NCI-H2227 (cell line): Measurements from ENCODE around the gene HOXA1.
A peak's percentile ranks its signal among the peaks of the same experiment; 100 is the strongest.

ENCODE experiments used
- DNase-seq: peaks from one replicate; lab custom pipeline; 2025; ENCODE audit not compliant: unreplicated experiment; lab: John Stamatoyannopoulos, UW

HOXA1 gene

DNA sequence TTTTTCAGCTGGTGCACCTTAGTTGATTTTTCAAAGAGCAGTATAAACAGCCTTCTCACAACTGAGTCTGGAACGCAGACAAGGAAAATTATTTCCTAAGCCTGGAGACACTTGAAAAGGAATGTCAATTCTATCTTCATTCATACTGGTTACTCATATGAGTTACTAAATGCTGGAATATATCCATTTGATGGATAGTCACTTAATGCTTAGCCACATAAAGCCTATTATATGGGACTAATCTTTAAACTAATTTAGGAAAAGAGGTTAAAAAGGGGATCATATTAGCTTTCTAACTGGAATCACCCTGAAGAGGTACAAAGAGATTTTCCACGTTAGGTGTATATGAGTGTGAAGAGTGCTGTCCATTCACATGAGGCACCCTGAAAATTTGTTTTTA is 36.4 kb upstream of the HOXA1 start:
- no peak for DNase-seq

DNA sequence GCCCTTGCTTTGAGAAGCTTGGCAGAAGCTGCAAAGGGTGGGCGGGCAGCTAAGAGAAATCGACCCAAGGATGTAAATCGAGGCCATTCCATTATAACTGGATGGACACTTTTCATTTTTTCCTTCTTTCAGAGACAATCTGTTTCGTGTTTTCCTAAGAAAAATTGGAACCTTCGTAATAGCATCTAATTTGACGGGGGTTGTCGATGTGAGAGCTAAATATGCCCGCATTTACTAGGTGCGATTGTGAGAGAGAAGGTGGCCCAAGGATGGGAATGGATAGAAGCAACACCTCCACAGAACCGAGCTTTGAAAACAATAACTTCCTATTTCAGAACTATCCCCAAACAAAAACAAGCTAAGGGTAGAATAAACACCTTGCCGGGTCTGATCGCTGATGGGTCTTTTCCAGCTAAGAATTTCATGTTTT is 35.6 kb upstream of the HOXA1 start:
- no peak for DNase-seq

DNA sequence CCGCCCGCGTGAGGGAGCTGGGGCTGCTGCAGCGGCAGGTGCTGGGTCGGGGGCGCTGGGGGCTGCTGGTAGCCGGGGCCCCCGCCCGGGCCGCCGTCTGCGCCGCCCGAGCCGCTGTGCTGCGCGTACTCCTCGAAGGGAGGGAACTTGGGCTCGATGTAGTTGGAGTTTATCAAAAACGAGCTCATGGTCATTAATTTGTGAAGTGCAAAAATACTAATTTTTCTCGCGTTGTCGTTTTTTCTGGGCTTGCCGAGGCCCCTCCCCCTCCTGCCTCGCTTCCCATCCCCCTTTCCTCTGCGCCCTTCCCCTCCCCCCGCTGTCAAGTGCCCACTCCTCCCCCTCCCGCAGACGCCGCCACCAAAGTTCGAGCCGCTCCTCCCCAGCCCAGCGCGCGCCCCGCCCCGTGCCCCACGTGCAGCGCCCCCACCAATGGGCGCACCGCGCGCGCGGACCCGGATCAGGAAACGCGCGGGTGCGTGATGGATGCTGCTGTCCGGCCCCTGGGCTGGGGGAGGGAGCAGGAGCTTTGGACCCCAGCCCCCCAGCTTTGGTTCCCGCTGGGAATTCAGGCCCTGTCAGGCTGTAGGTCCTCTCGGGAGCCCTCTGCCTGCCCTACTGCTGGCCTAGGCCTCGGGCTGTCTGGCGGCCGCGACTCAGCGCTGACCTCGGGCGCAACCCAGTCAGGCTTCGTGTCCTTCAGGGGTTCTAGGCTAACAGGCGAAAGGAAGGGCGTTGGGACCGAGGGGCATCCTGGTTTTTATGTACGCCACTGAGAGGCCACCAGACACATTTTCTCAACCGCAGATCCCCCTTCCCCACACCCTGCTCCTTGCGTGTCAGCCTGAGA is 35.0 kb upstream of the HOXA1 start, which contains the start of gene HOXA4:
Gene HOXA4, minus strand, starts transcription at position 218 of the 850 bp plus-strand sequence. Its CDS starts 24 bp downstream, at position 194.
- peak; percentile 82 for DNase-seq

DNA sequence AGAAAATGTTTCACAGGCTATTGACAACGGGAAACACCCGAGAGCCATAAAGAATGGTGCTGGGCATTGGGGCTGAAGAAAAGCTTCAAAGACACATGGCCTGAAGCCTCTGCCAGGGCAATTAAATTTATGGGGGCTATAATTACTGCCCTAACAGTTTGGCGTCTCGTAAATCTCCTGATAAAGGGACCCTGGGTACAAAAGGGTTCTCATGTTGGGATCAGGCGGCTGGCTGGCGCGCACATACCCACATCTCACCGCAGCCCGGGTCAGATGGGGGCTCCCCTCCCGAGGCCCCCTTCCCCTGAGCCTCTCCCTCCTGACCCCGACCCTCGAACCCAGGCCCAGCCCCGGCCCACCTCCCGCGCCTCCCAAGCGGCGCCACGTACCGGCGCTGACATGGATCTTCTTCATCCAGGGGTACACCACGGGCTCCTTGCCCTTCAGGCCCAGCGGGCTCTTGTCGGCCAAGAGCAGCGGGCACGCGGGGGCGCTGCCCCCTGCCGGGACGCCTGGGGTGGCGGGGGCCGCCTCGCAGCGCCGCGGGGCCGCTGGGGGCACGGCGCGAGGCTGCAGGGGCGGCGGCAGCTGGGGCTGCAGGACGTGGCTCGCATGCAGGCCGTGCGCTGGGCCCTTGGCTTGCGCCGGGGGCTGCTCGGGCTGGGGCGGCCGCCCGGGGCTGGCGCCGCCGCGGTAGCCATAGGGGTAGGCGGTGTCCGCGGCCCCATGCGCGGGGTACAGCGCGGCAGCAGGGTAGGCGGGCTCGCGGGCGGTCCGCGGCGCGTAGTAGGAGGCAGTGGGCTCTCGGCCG is 34.1 kb upstream of the HOXA1 start:
- DNase-seq = no peak

DNA sequence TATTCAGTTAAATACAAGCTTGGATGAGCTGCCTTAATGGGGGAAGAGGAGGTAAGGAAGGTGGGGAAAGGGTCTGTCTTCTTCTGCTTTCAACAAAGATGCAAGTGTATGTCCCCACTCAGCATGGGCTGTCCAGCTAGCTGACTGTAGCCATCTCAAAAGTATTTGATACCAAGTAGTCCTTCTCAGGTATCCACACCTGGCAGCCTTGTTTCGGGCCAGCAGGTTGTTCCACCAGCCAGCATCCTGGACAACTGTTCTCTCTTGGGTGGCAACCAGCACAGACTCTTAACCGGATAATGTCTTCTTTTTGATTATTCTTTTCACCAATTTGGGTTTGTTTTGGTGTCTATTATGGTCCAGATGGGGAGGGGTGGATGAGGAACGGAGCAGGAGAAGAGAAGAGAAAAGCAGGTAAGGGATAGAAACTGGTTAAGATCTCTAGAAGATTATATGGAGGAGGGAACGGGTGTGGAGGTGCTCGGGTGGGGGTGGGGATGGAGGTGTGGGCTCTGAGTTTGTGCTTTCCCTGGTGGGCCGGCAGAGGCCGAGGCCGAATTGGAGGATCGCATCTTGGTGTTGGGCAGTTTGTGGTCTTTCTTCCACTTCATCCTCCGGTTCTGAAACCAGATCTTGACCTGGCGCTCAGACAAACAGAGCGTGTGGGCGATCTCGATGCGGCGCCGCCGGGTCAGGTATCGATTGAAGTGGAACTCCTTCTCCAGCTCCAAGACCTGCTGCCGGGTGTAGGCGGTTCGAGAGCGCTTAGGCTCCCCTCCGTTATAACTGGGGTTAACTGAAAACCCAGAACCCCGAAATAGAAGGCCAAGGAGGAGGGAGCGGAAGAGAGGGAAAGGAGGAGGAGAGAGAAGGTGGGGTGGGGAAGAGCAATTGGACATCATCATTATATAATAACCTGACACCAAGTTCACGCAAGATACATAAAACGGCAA is 33.3 kb upstream of the HOXA1 start:
- no peak for DNase-seq

DNA sequence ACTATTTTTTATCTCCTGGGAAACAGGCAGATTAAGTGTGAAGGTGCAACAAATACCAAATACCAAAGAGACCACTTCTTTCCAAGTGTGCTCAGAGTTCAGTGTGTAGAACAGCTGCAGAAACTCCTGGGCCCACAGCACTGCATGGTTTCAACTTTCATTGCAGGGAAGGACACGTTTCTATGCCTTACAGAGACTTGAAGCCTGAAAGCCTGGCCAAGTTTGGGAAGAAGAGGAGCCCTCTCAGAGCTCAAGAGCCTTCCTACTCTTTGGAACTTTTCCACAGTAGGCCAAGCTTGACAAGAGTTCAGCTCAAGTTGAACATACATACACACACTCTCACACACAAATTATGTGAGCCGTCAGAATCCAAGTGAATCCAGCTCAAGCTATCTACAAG is 32.2 kb upstream of the HOXA1 start:
- DNase-seq = no peak

DNA sequence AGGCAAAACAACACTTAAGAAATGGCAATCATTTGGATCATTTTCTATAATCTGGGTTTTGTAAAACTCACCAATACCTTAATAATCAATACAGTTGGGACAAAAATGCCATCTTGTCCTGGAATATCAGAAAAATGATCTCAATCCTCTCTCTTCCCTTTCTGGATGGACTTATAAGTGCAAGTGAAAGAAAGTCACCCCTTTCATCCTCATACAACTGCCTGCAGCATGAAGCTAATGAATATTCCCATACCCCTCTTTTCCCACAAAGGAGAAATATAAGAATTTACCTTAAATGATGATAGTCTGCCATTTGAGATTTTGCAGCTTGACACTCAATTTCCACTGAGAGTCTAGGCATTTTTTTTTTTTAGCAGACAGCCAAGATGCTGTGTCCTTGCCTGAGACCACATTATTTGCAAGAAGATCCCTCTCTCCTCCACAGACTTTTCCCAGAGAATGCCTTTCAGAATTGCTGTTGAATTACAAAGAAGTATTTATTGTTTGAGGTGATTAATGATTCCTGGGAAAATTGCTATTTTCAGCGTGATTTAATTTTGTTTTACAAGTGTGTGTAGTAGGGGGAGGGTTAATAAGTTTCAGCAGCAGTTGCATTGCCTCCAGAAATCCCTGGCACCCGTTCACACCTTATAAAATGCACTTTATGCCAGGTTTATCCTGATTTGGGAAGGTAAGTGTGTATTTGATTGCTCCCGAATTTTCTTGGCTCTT is 31.0 kb upstream of the HOXA1 start:
- DNase-seq = no peak

DNA sequence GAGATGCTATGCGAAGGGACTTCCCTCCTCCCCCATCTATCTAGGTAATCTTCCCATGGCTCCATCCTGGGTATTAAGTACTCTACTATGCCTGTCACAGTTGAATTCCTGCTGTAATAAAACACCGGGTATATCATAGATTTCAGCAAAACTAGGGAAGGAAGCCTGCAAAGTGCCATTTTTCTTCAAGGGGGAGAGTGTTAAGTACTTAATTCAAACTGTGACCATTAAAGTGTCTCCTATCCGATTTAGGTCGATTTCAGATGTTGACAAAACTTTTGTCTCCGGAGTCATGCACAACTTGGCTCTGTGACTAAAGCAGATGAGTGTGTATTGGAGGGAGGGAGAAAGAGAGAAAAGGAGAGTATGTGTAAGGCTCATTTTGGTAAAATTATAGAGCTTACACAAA is 30.2 kb upstream of the HOXA1 start:
- DNase-seq = no peak

DNA sequence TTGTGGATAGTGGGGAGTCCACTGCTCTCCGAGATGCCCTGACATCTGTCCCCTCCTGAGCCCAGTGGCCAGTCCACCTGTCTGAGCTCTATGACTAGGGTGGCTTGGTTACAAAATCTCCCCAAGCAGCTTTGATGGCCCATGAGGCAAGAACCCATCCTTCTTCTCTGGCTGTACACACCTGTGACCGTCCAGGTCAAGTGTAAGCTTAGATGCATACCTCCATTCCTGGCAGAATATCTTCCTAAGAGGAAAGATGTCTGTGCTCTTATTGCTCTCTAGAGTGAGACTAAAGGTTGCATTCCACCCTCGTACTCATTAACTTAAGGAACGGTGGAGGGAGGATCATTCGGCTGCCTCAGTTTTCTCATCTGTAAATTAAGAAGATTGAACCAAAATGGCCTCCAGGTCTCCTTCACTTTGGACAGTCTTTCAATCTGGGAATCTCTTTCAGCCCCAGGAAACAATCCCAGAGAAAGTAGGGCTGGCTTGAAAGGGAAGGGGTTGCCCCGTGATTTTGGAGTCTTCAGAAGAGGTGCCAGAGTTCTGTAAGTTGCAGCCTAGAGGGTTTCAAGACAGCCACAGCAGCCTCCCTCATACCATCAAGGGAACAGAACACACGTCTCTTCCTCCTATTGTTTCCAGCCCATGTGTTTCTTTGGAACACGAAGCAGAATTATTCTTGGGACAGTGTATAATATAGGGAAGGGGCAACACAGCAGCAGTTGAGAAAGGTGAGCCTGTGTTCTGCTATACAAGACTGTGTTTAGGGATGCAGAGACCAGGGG is 29.3 kb upstream of the HOXA1 start:
- DNase-seq = no peak

DNA sequence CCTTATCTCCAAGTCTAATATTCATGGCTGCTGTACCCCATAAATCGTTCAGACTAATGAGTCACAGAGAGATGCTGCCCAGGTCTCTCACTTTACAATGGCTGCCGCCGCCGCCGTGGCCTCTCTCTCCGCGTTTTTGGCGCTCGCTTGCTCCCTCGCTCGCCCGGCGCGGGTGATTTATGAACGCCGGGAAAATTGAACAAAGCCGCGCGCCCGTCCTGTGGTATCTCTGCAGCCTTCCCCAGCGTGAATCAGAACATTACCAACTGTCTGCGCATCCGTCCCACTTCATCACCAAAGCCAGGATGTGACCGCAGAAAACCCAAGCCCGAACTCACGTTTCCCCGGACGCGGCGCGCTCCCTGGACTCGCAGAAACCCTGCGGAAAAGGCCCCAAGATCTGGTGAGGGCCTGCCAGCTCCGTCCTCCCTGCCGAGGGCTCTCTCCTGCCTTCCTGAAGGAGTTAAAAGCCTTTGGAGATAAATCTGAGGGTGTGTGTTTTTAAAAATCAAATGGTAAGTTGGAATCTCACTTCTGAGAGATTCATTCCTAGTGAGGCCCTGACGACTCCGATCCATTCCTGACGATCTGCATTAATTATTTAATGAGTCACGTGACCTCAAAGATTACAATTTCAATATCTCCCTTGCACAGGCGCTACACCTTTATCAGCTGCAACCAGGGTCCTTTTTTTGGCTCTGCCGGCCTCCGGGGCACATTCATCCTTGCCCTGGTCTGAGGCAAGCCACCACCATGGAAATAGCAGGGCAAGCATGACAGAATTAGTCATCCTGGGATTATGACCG is 28.5 kb upstream of the HOXA1 start:
- DNase-seq = peak; percentile 16

DNA sequence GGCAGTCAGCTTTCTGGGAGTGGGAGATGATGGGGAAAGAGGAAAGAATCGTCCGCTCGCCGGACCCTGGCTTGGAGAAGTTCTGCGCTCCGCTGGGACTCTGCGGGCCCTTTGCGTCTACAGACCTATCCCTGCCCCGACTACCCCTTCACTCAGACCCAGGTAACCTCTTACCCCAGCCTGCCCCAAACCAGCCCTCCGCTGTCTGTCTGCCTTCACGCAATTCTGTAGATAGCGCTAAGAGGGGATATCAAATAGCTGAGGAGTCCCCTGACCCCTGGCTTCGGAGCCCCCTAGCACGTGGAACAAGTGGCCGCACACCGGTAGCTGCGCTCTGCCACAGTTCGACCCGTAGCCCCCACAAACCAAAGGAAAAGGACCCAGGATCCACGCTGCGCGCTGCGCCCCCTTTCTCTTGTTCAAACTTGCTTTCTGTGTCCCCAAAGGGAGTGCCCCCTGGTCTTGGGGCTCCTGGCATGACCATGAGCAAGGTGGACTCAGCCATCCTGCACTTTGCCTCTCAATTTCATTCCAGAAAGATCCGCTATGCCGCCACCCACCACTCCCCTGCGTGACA is 27.8 kb upstream of the HOXA1 start:
- no peak for DNase-seq

DNA sequence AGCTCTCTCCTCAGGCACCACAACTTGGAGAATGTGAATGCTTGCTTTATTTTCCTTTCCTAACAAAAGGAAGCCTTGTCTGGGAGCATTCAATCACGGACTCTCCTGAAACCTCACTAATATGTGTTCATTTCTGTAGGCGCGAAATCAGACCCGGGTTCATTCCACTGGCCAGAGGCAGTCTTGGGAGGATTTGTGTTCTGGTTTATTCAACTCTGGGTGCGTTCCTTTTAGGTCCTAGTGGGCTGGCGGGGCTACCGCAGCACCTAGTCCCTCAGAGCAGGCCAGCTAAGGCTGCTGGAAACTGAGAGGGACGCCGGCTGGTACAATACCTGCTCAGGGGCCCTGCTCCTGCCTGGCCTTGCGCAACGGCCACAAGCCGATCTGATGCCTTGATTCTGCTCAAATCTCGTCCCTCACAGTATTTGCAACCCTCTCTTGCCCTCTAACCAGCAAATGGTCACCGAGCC is 27.2 kb upstream of the HOXA1 start:
- DNase-seq = no peak

DNA sequence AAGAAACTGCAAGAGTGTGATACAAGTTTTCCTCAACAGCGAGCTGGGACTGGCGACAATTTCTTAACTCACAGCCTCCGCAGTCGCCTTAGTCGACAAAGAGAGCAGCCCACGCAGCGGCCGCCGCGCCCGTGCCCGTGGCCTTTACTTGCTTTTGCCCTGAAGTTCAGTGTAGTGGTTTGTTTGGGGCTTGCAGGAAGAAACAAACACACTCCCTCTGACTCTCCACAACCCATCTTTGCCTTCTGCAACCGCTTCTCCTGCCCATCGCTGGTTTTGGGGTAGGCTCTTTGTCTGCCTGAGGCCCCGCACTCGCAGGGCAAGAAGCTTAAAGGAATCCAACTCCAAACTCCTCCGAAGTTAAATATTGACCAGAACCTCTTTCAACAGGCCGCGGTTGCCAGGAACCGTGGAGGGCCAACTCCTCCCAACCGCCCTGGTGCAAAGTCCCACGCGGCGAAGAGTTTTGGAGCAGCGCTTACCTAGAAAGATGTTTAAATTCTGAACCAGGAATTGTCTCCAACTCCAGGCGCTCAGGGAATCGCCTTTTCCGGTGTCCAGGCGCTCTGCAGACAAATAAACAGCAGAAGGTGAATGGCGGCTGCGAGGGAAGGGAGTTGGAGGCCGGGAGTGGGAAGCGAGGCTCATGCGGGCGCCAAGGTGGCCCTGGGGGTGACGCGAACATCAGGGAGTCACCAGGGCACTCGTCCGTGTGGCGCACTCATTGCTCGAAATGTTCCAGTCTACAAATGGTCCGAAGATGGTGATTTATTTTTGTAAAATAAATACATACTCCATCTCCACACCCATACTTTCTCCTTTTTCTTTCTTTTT is 26.5 kb upstream of the HOXA1 start:
- DNase-seq = no peak

DNA sequence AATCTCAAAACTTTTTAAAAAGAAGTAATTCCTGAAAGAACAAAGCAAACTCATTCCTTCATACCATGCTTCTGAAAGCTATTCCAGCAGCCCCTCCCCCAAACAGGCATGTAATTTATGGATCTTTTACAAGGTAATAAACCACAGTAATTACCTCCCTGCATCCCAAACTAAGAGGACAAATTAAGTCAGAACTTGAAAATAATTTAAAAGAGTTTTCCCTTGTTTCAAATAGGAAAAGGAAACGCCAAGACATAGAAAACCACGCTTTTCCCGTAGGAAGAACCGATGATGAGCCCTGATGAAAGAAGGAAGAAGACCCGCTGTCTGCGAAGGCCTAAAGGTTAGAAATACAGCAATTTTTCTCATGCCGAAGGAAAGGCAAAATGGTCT is 25.9 kb upstream of the HOXA1 start:
- no peak for DNase-seq

DNA sequence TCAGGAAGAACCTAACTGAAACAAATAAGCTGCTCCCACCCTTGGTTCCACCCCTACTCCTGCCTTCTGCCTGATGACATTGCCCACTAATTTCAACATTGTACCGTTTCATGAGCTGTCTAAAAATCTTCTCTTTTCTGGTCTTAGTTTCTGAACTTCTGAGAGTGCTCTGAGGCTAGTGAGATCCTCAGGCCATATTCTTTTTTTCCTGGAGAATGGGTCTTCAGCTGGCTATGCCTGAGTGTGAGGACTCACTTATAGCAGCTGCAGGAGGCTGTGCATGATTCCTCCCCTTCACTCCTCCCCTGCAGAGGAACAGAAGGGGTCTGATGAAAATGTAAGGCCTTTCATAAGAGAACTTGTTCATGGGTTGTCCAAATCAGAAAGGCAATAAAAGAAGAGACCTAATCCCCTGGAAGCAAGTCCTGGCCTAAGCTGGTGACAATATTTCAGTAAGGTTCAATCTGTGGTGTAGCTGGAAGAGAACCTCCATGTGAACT is 23.7 kb upstream of the HOXA1 start:
- no peak for DNase-seq

DNA sequence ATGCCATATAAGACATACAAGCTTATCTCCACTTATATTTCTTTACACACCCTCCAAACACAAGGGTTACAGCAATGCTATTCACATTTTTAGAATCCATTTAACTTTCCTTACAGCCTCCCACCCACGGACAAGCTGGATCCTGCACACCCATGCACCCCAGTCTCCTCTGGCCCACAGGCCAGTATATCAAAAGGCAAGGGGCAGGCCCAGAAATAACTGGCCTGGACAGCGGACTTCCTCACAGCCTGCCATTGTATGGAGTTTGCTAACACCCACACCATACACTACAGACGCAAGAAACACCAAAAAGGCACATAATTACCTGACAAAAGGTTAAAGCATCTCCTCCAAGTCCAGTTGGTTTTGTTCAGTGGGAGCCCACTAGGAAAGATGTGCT is 22.8 kb upstream of the HOXA1 start:
- DNase-seq = no peak

DNA sequence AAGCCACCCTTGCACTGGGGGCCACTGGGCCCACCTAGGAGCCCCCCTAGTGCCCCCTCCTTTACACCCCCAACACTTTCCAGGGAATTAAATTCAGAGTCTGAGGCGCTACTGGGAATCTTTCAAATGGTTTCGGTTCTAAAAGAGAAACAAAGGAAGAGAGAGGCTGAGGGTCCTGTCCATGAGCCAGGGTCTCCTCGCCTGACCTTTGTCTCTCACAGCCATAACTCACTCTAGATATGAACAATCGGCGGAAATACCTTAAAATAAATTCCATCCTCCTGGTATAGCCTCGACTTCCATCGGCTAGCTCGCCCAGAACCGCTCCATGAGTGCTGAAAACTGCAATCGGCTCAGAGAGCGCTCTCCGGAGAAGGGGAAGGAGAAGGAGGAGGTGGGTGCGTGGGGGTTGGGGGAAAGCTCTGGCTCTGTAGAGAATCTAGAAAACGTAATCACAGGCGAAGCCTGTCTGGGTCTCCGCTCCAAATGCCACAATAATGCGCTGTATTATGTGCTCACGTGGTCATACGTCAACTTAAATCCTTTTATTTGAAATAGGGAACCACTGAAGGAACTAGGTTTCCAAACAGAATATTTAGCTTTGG is 22.2 kb upstream of the HOXA1 start:
- DNase-seq = no peak
